H9 (cell line): ENCODE results near the gene SRGAP2C. TPM values are rescaled to one million over a fixed set of nuclear protein-coding genes. Genes with fewer than 3 reads are reported as not detected.
"Not testable (repeated sequence)": the region's sequence is repeated elsewhere in the genome, so short reads cannot be mapped to it uniquely, and the experiment has no call there.

Source experiments
- DNase-seq: peaks from one replicate; pipeline ENCODE4 v3.0.0-alpha.2; 2017
- H2AFZ ChIP-seq: one replicate; pipeline ENCODE4 v1.6.1; 2013; ENCODE audit warnings: mild to moderate bottlenecking, low read length, control low read depth, moderate library complexity
- H2AK5ac ChIP-seq: 2 replicates; pipeline ENCODE4 v1.6.1; 2013; ENCODE audit warnings: low read length, control low read depth, mixed read lengths; ENCODE audit not compliant: insufficient read length
- H2BK120ac ChIP-seq: one replicate; pipeline ENCODE4 v1.6.1; 2013; ENCODE audit warnings: low read depth, mild to moderate bottlenecking, low read length, control low read depth, inconsistent platforms; ENCODE audit not compliant: poor library complexity, severe bottlenecking
- H2BK12ac ChIP-seq: 2 replicates; pipeline ENCODE4 v1.6.1; 2013; ENCODE audit warnings: low read length, control low read depth, mixed read lengths, low read depth; ENCODE audit not compliant: insufficient read length
- H2BK15ac ChIP-seq: 2 replicates; pipeline ENCODE4 v1.6.1; 2013; ENCODE audit warnings: low read depth, low read length, control low read depth
- H2BK20ac ChIP-seq: one replicate; pipeline ENCODE4 v1.6.1; 2013; ENCODE audit warnings: low read depth, mild to moderate bottlenecking, low read length, control low read depth, inconsistent platforms; ENCODE audit not compliant: poor library complexity, severe bottlenecking
- H2BK5ac ChIP-seq: 2 replicates; pipeline ENCODE4 v1.6.1; 2013; ENCODE audit warnings: low read length, control low read depth, mixed read lengths; ENCODE audit not compliant: insufficient read length
- H3K14ac ChIP-seq: 2 replicates; pipeline ENCODE4 v1.6.1; 2013; ENCODE audit warnings: low read length, control low read depth; ENCODE audit not compliant: insufficient read depth
- H3K18ac ChIP-seq: 2 replicates; pipeline ENCODE4 v1.6.1; 2013; ENCODE audit warnings: low read depth, mild to moderate bottlenecking, mixed read lengths, low read length, control low read depth; ENCODE audit not compliant: insufficient read length
- H3K23ac ChIP-seq: 2 replicates; pipeline ENCODE4 v1.6.1; 2013; ENCODE audit warnings: low read length, control low read depth, mixed read lengths, low read depth; ENCODE audit not compliant: insufficient read length
- H3K23me2 ChIP-seq: 2 replicates; pipeline ENCODE4 v1.6.1; 2013; ENCODE audit warnings: low read depth, mild to moderate bottlenecking, mixed read lengths, low read length, control low read depth; ENCODE audit not compliant: insufficient read length, poor library complexity, severe bottlenecking
- H3K27ac ChIP-seq: 2 replicates; pipeline ENCODE4 v1.5.1; 2013; ENCODE audit warnings: low read length, control low read depth, mixed read lengths, low read depth; ENCODE audit not compliant: insufficient read length
- H3K27me3 ChIP-seq: 2 replicates; pipeline ENCODE4 v1.6.1; 2013; ENCODE audit warnings: low read length, control low read depth, inconsistent platforms; ENCODE audit not compliant: insufficient read depth
- H3K4ac ChIP-seq: 2 replicates; pipeline ENCODE4 v1.6.1; 2013; ENCODE audit warnings: low read depth, mild to moderate bottlenecking, control low read depth, inconsistent platforms, low read length, moderate library complexity
- H3K4me1 ChIP-seq: 2 replicates; pipeline ENCODE4 v1.6.1; 2013; ENCODE audit warnings: low read length, control low read depth, inconsistent platforms; ENCODE audit not compliant: insufficient read depth
- H3K4me2 ChIP-seq: 2 replicates; pipeline ENCODE4 v1.6.1; 2013; ENCODE audit warnings: low read length, control low read depth, mixed read lengths; ENCODE audit not compliant: insufficient read length, insufficient read depth
- H3K56ac ChIP-seq: 2 replicates; pipeline ENCODE4 v1.6.1; 2013; ENCODE audit warnings: low read depth, mild to moderate bottlenecking, mixed read lengths, low read length, control low read depth; ENCODE audit not compliant: insufficient read length
- H3K79me1 ChIP-seq: 2 replicates; pipeline ENCODE4 v1.6.1; 2013; ENCODE audit warnings: low read depth, mild to moderate bottlenecking, moderate library complexity, low read length, control low read depth, inconsistent platforms; ENCODE audit not compliant: insufficient read depth, poor library complexity, severe bottlenecking
- H3K79me2 ChIP-seq: 2 replicates; pipeline ENCODE4 v1.6.1; 2013; ENCODE audit warnings: low read length, control low read depth, inconsistent platforms; ENCODE audit not compliant: insufficient read depth
- H3K9ac ChIP-seq: 2 replicates; pipeline ENCODE4 v1.6.1; 2013; ENCODE audit warnings: low read length, control low read depth, mixed read lengths; ENCODE audit not compliant: insufficient read length; ENCODE audit errors: extremely low read depth
- H3K9me3 ChIP-seq: one replicate; pipeline ENCODE4 v1.6.1; 2013; ENCODE audit warnings: low read depth, low read length, inconsistent platforms; ENCODE audit not compliant: control insufficient read depth
- H3T11ph ChIP-seq: one replicate; pipeline ENCODE4 v1.6.1; 2013; ENCODE audit warnings: mild to moderate bottlenecking, low read length, control low read depth, inconsistent platforms
- H4K20me1 ChIP-seq: one replicate; pipeline ENCODE4 v1.6.1; 2013; ENCODE audit not compliant: control insufficient read depth, insufficient read length, insufficient read depth
- H4K5ac ChIP-seq: 2 replicates; pipeline ENCODE4 v1.6.1; 2013; ENCODE audit warnings: low read depth, mild to moderate bottlenecking, mixed read lengths, low read length, control low read depth; ENCODE audit not compliant: insufficient read length
- H4K8ac ChIP-seq: replicated peaks from 2 replicates; pipeline ENCODE4 v1.6.1; 2013; ENCODE audit warnings: low read length, control low read depth, mixed read lengths, low read depth; ENCODE audit not compliant: insufficient read length
- H4K91ac ChIP-seq: 2 replicates; pipeline ENCODE4 v1.6.1; 2013; ENCODE audit warnings: low read depth, mild to moderate bottlenecking, moderate library complexity, mixed read lengths, low read length, control low read depth; ENCODE audit not compliant: insufficient read length
- H3K27ac Mint-ChIP-seq, 3 experiments: 2 replicates in 2 of 3; 3 replicates in 1 of 3; pipeline ENCODE4 v1.8.0; 2020 to 2021; ENCODE audit warnings: mixed read lengths in 3 of 3, mild to moderate bottlenecking in 1 of 3, moderate library complexity in 1 of 3
- H3K27me3 Mint-ChIP-seq: 2 replicates; pipeline ENCODE4 v1.8.0; 2021; ENCODE audit warnings: low read depth, mild to moderate bottlenecking, moderate library complexity, mixed read lengths
- H3K36me3 Mint-ChIP-seq, 3 experiments: 2 replicates in 2 of 3; 3 replicates in 1 of 3; pipeline ENCODE4 v1.8.0; 2020 to 2021; ENCODE audit warnings: low read depth in 3 of 3, mixed read lengths in 3 of 3; ENCODE audit not compliant: insufficient read depth in 1 of 3
- H3K4me1 Mint-ChIP-seq, 2 experiments: 2 replicates each; pipeline ENCODE4 v1.8.0; 2020; ENCODE audit warnings: mixed read lengths in 2 of 2
- H3K4me3 Mint-ChIP-seq, 2 experiments: 2 replicates in 1 of 2; 3 replicates in 1 of 2; pipeline ENCODE4 v1.8.0; 2020 to 2021; ENCODE audit warnings: mild to moderate bottlenecking in 2 of 2, mixed read lengths in 2 of 2, moderate library complexity in 1 of 2
- H3K9me3 Mint-ChIP-seq, 2 experiments: 2 replicates in 1 of 2; 3 replicates in 1 of 2; pipeline ENCODE4 v1.8.0; 2020; ENCODE audit warnings: mild to moderate bottlenecking in 2 of 2, mixed read lengths in 2 of 2, moderate library complexity in 1 of 2
- WGBS: extraction: QIAGEN DNeasy Blood & Tissue Kit; methylation state at CpG from one replicate; pipeline ENCODE4 v1.1.7; 2013; ENCODE audit warnings: missing lambda C conversion rate, low lambda C conversion rate, mixed read lengths; ENCODE audit not compliant: insufficient read length; ENCODE audit errors: extremely low coverage; 5-methylcytosine and 5-hydroxymethylcytosine counted together
- total RNA-seq: library from RNA; stranded (reverse); gene quantifications from 2 replicates; pipeline ENCODE4 v1.2.1, GENCODE V29; 2021

The SRGAP2C gene
- total RNA-seq, 1 experiment from 2014 or later = 16.5 TPM

- H3K23ac ChIP-seq, H3K79me2 ChIP-seq, H2BK20ac ChIP-seq, H3K27ac ChIP-seq, H3K27me3 ChIP-seq, H3K27ac Mint-ChIP-seq, H4K5ac ChIP-seq, H3K4me1 Mint-ChIP-seq, H3K4ac ChIP-seq, H3K27me3 Mint-ChIP-seq, H3K4me2 ChIP-seq, H4K91ac ChIP-seq, H2BK12ac ChIP-seq, H3K9me3 ChIP-seq, H3K9me3 Mint-ChIP-seq, H3K23me2 ChIP-seq, DNase-seq, H2BK5ac ChIP-seq, H3K14ac ChIP-seq, H3K9ac ChIP-seq, H2AK5ac ChIP-seq, H4K8ac ChIP-seq, H2BK15ac ChIP-seq, H3K79me1 ChIP-seq, H3K18ac ChIP-seq, H3K4me3 Mint-ChIP-seq, H3K4me1 ChIP-seq, H3K36me3 Mint-ChIP-seq, H2BK120ac ChIP-seq, H3T11ph ChIP-seq, H3K56ac ChIP-seq, H2AFZ ChIP-seq, H4K20me1 ChIP-seq: not testable (repeated sequence)
- WGBS = no CpG with 5 or more reads among the region's 1 CpG
Observed at GRCh38 chr1:121216676-121217075, 31.9 kb downstream of the SRGAP2C start.

GRCh38 chr1:121221770-121222169 lies 37.0 kb downstream of the SRGAP2C start:
- not testable (repeated sequence) for H3K4me3 Mint-ChIP-seq, H2BK15ac ChIP-seq, H4K8ac ChIP-seq, H2BK12ac ChIP-seq, H3K9me3 ChIP-seq, DNase-seq, H3K27ac ChIP-seq, H3K27me3 ChIP-seq, H2BK20ac ChIP-seq, H3K36me3 Mint-ChIP-seq, H4K20me1 ChIP-seq, H3K9ac ChIP-seq, H3K18ac ChIP-seq, H3K4me1 ChIP-seq, H3K4ac ChIP-seq, H2BK120ac ChIP-seq, H3K79me1 ChIP-seq, H3K4me1 Mint-ChIP-seq, H4K91ac ChIP-seq, H3K23me2 ChIP-seq, H3K56ac ChIP-seq, H3T11ph ChIP-seq, H2AK5ac ChIP-seq, H3K4me2 ChIP-seq, H3K14ac ChIP-seq, H3K23ac ChIP-seq, H3K27ac Mint-ChIP-seq, H3K27me3 Mint-ChIP-seq, H3K79me2 ChIP-seq, H3K9me3 Mint-ChIP-seq, H2AFZ ChIP-seq, H2BK5ac ChIP-seq, H4K5ac ChIP-seq
- no CpG with 5 or more reads among the region's 1 CpG for WGBS
